DND-41 (cell line): ENCODE measurements around the gene TMEM19.

Source experiments
- ATAC-seq: fragments of 200-7000 bp; cut with Tn5 transposase; 3 replicates; pipeline ENCODE4 v1.9.1; 2021; ENCODE audit warnings: low read depth; ENCODE audit not compliant: insufficient read depth
- DNase-seq: peaks from one replicate; pipeline ENCODE4 v3.0.0-alpha.2; 2020
- H2AFZ ChIP-seq: 2 replicates; pipeline ENCODE4 v1.6.0; 2012; ENCODE audit warnings: low read depth, low read length
- H3K27ac ChIP-seq: 2 replicates; pipeline ENCODE4 v1.5.1; 2012; ENCODE audit warnings: low read length, inconsistent platforms
- H3K27me3 ChIP-seq: fragments of 200-600 bp; sonication (generic); 2 replicates; pipeline ENCODE4 v1.6.0; 2012; ENCODE audit warnings: low read length, mild to moderate bottlenecking, inconsistent platforms; ENCODE audit not compliant: insufficient read depth, poor library complexity
- H3K36me3 ChIP-seq: 2 replicates; pipeline ENCODE4 v1.5.1; 2012; ENCODE audit warnings: low read length, inconsistent platforms; ENCODE audit not compliant: insufficient read depth
- H3K4me1 ChIP-seq: 2 replicates; pipeline ENCODE4 v1.5.1; 2012; ENCODE audit warnings: mild to moderate bottlenecking, low read length; ENCODE audit not compliant: insufficient read depth
- H3K4me2 ChIP-seq: 2 replicates; pipeline ENCODE4 v1.6.0; 2012; ENCODE audit warnings: mild to moderate bottlenecking, moderate library complexity, low read length, inconsistent platforms; ENCODE audit not compliant: insufficient read depth
- H3K4me3 ChIP-seq, 2 experiments: fragments of 200-600 bp in 1 of 2; shearing (Covaris generic) in 1 of 2; 2 replicates each; pipeline ENCODE4 v1.5.1; 2012 to 2016; ENCODE audit warnings: inconsistent platforms in 2 of 2, low read length in 2 of 2, mild to moderate bottlenecking in 2 of 2, low read depth in 1 of 2, moderate library complexity in 1 of 2
- H3K79me2 ChIP-seq: 2 replicates; pipeline ENCODE4 v1.6.0; 2012; ENCODE audit warnings: low read length, inconsistent platforms; ENCODE audit not compliant: insufficient read depth
- H3K9ac ChIP-seq: 2 replicates; pipeline ENCODE4 v1.6.0; 2012; ENCODE audit warnings: low read depth, mild to moderate bottlenecking, inconsistent platforms, low read length, moderate library complexity
- H3K9me3 ChIP-seq: 2 replicates; pipeline ENCODE4 v1.5.1; 2012; ENCODE audit warnings: low read length, moderate library complexity, mild to moderate bottlenecking, inconsistent platforms; ENCODE audit not compliant: insufficient read depth, severe bottlenecking
- H4K20me1 ChIP-seq: 2 replicates; pipeline ENCODE4 v1.6.0; 2012; ENCODE audit warnings: low read length; ENCODE audit not compliant: insufficient read depth
- CTCF ChIP-seq: IDR thresholded peaks from 2 replicates; pipeline ENCODE4 v1.5.1; 2012; ENCODE audit warnings: borderline replicate concordance, low read length, moderate library complexity, mild to moderate bottlenecking; ENCODE audit not compliant: poor library complexity, severe bottlenecking; ENCODE audit errors: extremely low read depth
- EZH2 ChIP-seq: IDR thresholded peaks from 3 replicates; pipeline ENCODE4 v1.6.1; 2012; ENCODE audit warnings: borderline replicate concordance, low read depth, mild to moderate bottlenecking, moderate library complexity, low read length, inconsistent platforms; ENCODE audit not compliant: severe bottlenecking

Gene TMEM19

DNA sequence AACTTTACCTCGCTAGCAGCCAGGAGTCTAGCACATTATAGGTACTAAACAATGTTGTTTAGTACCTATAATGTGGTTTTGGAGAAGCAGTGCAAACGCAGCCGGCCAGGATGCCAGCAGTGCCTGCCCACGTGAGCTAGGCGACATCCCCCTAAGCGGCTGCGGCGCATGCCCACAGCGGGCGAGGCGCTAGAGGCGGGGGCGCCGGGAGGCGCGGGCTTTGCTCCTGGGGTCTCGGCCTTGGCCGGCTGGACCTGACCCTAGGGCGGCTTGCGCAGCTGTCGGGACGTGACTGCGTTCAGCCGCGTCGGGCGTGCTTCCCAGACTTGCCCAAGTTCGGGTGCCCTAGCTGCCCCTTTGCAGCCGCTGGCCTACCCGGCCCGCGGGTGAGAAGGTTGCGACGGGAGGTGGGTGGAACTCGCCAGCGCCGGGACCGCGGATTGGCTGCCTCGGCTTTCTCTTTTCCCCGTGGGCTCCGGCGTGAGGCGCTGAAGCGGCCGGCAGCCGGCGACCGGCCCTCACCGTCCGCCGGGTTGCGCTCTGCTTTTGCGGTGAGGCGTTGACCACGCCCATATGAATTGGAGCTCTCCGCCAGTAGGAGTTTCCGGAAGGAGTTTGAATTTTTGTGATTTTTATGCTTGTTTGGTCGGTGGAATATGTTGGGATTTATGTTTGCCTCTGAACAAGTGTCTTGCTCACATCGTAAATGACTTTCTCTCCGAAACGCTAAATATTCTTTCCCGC is at the start of gene TMEM19:
TSS of gene TMEM19 (plus strand) at position 169 of the 744 bp plus-strand sequence. CDS start 599 bp downstream, outside the sequence.
- peak within 1 kb of the TSS; percentile 87 for H3K9ac ChIP-seq
- H3K27ac ChIP-seq = peak within 1 kb of the TSS; percentile 88
- no peak for TF ChIP-seq EZH2
- peak; percentile 20 for TF ChIP-seq CTCF
- no peaks in the 10 kb centered on the region for H4K20me1 ChIP-seq
- H3K27me3 ChIP-seq = no peaks in the 10 kb centered on the region
- peak within 1 kb of the TSS; percentile 70 to 84 for H3K4me3 ChIP-seq
- H3K9me3 ChIP-seq = no peaks in the 10 kb centered on the region
- H2AFZ ChIP-seq = peak within 1 kb of the TSS; percentile 88
- H3K4me2 ChIP-seq = peak within 1 kb of the TSS; percentile 93
- ATAC-seq = peak; percentile 95
- peaks cover 35% of the 10 kb centered on the region for H3K79me2 ChIP-seq
- peak; percentile 85 for DNase-seq
- 0 out of 2 replicates have a peak, but pooled peaks cover 6% of the 10 kb centered on the region for H3K36me3 ChIP-seq
- peaks cover 50% of the 10 kb centered on the region for H3K4me1 ChIP-seq

DNA sequence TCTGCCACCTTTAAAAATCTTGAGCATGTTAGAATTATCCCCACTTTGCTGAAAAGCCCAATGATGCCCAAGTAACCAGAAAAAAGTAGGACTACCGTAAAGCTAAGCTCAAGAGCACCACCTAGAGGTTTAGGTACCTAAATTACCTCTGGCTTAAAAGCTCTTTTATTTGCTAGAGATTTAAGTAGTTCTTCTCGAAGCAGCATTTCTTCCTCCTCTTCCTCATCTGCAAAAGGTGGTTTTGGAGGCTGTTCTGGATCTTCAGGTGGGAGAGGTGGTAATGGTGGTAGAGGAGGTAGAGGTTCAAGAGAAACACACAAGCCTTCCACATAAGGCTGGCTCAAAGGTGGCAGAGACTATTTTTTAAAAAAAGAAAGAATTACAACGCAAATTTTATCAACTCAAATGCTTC is 49.2 kb upstream of the TMEM19 start:
- H3K9ac ChIP-seq = no peak overlapping the region
- H3K4me3 ChIP-seq = no peak overlapping the region
- H3K4me1 ChIP-seq = no peaks in the 10 kb centered on the region
- no peaks in the 10 kb centered on the region; the same call in 1 of the 2 replicates for H3K79me2 ChIP-seq
- no peak overlapping the region for H2AFZ ChIP-seq
- H3K27me3 ChIP-seq = no peaks in the 10 kb centered on the region
- no peaks in the 10 kb centered on the region for H3K9me3 ChIP-seq
- no peak overlapping the region for H3K27ac ChIP-seq
- no peak for DNase-seq
- H3K4me2 ChIP-seq = no peak overlapping the region
- peaks cover 87% of the 10 kb centered on the region for H3K36me3 ChIP-seq
- peak; percentile 75 for ATAC-seq
- TF ChIP-seq CTCF (peak; percentile 77), EZH2 (no peak)
- peaks cover 3% of the 10 kb centered on the region; the same call in 1 of the 2 replicates for H4K20me1 ChIP-seq

GRCh38 chr12:71638499-71638898 is 47.4 kb upstream of the TMEM19 start:
- Histone ChIP-seq H3K27me3 (no peaks in the 10 kb centered on the region), H4K20me1 (peaks cover 3% of the 10 kb centered on the region; the same call in 1 of the 2 replicates), H3K4me2 (no peak overlapping the region), H3K36me3 (peaks cover 86% of the 10 kb centered on the region), H3K4me3 (no peak overlapping the region), H3K9me3 (no peaks in the 10 kb centered on the region), H3K4me1 (no peaks in the 10 kb centered on the region), H3K27ac (no peak overlapping the region), H3K79me2 (no peaks in the 10 kb centered on the region; the same call in 1 of the 2 replicates), H3K9ac (no peak overlapping the region), H2AFZ (no peak overlapping the region)
- no peak for TF ChIP-seq EZH2
- TF ChIP-seq CTCF = no peak
- no peak for DNase-seq
- no peak for ATAC-seq
